NCI-H774 (cell line): Measurements from ENCODE around the gene INO80B.
"Not testable (repeated sequence)": the region's sequence is repeated elsewhere in the genome, so short reads cannot be mapped to it uniquely, and the experiment has no call there.

Source experiments
- DNase-seq: peaks from one replicate; lab custom pipeline; 2025; lab: John Stamatoyannopoulos, UW

The INO80B gene

DNA sequence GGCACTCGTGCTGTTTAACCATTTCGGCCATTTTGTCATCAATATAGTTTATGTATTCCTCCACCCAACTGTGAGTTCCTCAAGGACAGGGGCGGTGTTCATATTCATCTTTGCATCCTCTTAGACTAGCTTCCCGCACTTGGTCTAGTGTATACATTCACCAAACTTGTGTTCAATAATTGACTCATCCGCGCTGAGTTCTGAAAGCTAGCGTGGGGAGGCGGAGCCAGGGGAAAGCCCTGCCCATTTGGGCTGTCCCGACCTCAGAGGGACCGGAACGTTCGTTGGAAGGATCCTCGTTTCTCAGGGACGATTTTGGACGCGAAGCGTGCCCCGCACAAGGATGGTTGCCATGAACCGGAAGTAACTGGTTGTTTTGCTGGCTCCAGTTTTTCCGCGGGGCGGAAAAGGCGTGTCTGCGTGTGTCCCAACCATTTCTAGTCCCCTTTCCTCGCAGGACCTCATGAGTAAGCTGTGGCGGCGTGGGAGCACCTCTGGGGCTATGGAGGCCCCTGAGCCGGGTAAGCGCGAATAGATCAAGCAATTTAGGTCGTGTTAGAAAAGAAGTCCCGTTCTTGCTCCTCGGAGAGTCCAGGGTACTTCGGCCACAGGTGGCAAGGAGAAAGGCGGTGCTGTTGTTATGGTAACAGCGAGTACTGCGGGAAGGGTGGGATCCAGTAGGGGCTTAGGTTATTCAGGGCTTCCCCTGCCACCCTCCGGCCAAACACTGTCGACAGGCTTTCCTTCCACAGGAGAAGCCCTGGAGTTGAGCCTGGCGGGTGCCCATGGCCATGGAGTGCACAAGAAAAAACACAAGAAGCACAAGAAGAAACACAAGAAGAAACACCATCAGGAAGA is at the start of gene INO80B:
TSS of gene INO80B (plus strand) at position 434 of the 858 bp plus-strand sequence. CDS start at position 464, 30 bp downstream.
- DNase-seq: peak; percentile 94

DNA sequence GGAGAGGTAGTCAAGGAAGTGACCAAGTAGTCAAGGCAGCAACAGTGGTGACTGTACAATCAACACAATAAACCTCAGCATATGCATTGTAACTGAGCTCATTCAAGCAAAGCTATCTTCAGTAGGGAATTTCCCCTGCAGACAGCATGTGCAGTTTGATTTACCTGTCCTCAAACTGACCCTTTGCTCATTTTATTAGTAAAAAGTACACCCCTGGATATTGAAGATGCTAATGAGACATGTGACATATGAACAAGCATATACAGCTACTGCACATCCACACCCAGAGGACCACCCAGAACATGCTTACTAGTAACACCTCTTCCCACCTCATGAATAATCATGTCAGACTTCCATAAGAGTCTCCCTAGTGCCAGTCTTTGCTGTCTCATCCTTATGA is 48.9 kb upstream of the INO80B start:
- no peak for DNase-seq

DNA sequence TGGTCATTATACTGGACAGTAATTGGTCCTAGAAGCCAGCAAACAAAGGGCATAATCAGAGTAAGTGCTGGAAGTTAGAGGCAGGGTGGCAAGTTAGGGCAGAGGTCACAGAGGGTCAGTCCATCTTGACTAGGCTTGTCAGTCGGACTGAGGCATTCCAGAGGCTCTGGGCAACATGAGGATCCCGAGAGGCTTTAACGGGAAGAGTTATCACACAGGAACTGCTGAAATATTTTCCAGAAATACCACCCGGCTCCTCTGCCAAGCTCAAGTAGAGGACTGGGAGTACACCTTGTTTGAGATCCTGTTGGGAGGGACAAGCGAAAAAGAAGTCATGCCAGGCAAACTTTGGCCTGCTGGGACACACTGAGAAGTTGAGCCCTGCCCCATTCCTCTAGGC is 47.2 kb upstream of the INO80B start:
- DNase-seq: no peak

DNA sequence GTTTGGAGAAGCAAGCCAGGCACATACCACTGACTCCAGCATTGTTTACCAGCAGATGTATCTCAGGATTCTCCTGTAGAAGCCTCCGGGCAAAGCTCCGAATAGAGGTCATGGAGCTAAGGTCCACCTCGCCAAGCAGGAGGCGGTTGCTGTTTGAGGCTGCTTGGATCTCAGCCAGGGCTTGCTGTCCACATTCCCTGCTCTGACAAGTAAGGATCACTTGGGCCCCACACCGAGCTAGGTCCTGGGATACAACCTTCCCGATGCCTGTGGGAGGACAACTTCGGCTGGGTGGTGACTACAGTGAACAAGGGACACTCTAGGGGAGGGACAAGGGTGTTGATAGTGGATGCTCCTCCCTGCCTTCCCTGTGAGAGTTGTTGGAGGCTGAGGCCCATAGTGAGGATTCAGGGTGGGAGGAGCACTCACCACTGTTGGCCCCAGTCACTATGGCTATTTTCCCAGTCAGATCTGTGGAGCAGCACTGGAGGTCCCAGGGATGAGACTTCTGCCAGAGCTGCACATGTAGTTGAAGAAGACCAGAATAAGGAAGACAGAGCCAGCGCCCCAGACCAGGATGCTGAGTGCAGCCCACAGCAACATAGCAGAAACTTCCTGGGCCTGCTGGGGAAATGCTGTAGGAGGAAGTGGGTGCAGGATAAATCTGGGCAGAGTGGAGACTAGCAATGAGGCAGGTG is 41.7 kb upstream of the INO80B start:
- DNase-seq: no peak

DNA sequence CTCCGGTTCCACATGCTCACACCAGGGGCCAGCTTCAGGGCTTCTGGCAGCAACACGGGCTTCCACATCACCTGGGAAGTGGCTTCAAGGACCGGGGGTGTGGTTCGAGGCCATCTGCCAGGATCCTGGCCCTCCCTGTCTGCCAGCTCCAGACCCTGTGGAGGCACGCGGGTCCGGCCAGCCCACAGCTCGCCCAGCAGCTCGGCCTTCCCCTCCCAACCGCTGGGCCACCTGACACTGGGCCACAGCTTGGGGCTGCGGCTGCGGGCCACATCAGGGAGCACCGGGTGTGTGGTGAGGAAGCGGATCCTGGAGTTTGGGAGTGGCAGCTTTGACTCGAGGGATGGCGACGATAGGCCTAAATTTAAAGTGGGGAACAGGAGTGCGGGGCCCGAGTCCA is 40.4 kb upstream of the INO80B start:
- no peak for DNase-seq

DNA sequence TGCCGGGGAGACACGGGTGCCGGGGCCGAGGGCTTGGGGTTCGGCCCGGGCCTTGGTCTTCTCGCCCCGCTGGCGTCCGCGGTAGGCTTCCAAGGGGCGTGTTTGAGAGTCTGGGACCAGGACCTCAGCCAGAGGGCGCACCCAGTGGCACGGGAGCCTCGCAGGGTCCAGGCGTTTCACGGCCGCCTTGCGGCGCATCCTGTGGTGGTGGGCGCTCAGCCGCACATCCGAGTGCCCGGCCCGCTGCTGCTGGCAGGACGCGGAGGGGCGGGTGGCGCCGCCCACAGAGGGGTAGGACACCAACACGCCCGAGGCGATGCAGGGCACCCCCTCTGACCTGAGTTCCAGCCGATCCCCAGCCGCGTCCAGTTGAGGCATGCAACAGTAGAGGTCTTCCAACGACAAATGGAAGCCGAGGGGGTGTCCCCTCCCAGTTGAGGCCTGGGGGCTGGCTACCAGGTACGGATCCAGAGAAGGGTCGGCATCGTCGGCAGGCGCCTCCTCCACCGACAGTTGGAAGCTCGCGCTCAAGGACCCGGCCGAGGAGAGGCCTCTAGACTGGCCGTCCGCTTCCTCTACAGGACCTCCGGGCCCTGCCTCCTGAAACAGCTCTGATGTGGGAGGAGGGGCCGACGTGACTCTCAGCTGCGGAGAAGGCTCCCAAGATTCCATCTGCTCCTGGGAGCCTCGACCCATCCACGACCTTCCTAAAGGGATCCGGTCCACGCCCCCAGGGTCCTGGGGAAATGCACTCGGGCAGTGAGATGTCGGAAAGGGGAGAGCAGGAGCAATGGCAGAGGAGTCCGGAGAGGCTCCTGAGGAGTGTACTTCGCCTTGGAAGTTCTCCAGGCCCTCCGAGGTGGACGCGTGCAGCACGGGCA is 39.8 kb upstream of the INO80B start:
- no peak for DNase-seq

DNA sequence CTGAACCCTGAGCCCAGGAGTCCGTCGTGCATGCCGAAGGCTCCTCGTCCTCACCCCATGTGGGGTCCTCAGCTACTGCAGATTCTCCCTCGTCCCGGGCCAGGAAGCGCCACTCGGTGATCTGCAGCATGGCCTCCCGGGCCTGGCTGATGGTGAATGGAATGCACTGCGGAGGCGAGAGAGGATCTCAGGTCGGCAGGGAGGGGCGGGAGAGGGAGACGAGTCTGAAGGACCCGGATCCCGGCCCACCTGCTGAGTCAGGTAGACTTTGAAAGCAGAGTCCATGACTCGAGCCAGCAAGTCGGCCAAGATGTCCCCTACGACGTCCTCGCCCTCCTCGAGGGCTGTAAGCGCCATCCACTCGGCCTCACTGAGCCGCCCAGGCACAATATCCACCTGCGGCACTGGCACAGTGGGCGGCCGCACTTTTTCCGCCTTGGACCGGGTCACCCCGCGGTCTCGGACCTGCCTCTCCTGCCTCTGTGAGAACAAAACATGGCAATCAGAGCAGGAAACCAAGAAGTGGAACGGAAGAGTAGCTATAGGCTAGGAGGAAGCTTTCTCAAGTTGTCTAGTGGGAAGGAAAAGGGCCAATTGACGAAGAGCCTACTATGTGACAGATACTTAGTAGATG is 39.0 kb upstream of the INO80B start:
- no peak for DNase-seq

DNA sequence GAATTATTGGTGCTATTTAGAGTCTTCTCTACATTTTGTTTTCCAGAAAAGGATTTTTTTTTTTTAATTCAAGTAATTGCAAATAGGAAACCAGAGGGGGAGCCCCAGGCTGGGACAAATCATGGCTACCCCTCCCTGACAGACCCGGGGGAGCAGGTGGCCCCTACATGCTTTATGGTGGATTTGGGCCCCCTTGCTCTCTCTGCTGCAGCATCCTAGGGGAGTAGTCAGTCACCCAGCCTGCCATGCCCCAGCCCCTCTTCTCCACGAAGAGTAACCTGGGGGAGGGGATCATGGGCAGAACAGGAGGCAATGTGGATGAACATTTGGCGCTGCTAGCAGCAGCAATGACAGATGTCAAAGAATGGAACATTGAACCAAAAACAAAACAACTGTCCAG is 38.1 kb upstream of the INO80B start:
- no peak for DNase-seq

DNA sequence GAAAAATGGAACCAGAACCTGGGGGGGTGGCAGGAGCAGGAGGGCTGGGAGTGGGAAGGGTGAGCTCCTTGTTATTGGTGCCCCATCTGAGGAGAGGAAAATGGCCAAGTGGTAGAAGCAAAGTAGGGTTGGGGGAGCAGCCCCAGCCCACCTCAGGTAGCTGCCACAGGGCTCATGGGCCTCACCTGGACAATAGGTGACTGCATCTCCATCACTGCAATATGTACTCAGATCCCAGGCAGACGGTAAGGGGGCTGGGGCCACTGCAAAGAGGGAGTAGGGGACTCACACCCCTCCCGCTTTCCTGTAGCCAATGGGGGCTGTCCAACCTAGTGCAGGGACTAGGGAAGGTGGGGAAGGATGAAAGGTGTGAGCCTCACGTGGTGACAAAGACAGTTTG is 37.7 kb upstream of the INO80B start:
- no peak for DNase-seq

DNA sequence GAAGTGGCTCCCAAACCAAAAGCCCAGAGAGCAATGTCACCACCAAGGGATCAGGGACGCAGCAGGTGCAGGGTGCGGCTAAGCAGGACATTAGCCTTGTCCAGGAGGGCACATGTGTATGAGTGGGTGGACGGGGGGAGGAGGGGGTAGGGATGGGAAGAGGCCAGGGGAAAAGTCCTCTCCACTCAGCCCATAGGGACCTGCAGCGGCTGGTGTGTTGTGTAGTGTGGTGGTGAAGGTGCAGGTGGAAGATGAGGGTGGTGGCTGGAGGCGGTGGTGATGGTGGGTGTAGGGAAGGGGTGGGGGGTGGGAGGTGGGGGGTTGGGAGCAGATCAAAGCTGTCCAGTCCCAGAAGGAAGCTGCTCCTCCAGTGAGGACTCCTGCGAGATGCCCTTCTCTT is 37.1 kb upstream of the INO80B start:
- DNase-seq: no peak

DNA sequence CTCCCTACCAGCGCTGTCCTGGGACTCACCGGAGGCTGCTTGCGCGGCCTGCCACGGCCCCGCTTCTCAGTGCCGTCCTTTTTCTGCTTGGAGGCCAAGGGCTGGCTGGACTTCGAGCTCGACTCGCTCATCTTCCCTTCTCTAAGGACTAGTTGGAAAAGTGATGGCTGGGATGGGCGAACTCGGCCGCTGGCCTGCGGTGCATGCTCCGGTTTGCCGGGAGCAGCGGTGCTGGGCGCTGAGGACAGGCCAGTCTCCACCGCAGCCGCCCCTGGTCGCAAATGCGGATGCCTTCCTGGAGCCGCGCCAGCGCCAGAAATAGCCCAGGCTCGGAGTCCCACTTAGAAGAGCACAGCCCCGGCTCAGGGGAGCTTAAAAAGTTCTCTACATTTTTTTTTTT is 36.6 kb upstream of the INO80B start:
- DNase-seq: no peak

DNA sequence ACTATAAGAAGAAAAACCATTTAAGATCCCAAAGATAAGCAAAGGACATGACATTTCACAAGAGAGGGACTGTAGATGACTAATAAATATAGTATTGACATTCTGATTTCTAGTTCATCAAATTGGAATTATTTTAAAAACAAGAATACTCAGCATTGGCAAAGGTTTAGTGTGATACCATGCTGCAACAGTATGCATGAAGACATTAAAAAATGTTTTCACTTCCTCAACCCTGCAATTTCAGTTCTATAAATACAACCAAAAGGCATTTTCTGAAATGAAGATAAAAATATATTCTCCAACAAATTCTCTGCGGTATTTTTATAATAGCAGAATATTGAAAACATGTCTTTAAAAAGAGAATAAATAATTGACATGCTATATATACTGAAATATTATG is 35.5 kb upstream of the INO80B start:
- no peak for DNase-seq

DNA sequence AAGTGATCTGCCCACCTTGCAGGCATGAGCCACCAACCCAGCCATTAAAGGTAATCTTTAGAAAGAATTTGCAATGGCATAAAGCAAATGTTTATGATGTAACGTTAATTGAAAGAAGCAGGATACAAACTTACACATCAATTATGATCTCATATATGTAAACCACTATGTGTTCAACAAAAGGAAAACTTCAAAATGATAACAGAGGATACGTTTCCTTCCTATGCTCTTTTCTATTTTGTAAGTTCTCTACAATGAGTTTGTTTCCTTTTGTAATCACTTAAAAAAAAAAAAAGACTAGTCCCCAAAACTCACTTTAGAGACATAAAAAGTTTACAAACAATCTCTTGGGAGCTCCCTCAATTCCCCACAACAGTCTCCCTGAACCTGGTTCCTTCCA is 34.9 kb upstream of the INO80B start:
- DNase-seq: no peak

DNA sequence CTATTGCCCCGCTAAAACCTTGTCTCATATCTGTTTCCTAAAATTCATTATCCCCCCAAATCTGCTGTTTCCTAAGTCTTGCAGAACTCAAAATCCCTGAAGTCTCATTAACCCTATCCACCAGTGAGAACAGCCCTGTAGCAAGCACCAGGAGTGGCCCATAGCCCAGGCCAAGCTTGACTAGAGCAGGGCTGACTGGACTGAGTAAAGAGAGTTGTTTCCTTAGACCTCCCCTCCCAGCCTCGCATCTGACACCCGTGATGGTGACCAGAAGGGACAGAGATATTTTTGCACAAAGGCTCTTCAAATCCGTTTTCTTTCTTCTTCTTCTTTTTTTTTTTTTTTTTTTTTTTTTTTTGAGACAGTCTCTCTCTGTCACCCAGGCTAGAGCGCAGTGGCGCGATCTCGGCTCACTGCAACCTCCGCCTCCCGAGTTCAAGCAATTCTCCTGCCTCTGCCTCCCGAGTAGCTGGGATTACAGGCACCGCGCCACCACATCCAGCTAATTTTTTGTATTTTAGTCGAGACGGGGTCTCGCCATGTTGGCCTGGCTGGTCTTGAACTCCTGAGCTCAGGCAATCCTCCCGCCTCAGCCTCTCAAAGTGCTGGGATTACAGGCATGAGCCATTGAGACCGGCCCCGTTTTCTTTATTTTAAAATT is 34.3 kb upstream of the INO80B start:
- not testable (repeated sequence) for DNase-seq

DNA sequence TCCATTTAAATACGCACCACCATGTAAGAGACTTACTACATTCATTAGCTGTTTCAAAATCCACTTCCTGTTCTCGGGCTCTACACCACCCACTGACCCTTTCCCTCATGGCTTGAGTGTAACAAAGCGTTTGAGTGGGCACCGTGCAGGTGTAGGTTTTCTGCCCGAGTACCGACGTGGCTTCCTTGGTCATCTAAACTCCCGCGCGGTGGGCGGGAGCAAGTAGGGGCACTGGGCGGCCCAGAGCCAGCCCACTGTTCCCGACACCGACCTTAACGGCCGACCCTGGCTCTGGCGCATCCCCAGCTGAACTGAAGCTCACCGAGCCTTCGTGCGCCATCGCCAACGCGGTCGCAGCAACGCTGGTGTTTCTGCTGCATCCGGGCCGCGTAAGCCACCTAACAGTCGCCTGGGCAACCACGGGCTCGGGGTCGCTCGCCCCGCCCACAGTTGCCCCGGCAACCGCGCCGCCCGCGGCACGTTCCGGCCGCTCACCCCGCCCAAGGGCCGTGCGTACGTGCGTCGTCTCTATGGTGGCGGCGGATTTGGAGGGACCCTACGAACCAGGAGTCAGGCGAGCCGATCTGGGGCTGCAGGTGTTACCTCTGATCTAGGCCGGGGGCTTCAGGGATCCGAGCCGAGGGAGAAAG is 33.5 kb upstream of the INO80B start, which contains the start of the genes C2orf81 and WDR54:
TSS of gene C2orf81 (minus strand) at position 399 of the 650 bp plus-strand sequence. CDS start at position 340, 59 bp downstream.
TSS of gene WDR54 (plus strand) at position 510 of the 650 bp plus-strand sequence. CDS start 424 bp downstream, outside the sequence.
- DNase-seq: peak; percentile 90

DNA sequence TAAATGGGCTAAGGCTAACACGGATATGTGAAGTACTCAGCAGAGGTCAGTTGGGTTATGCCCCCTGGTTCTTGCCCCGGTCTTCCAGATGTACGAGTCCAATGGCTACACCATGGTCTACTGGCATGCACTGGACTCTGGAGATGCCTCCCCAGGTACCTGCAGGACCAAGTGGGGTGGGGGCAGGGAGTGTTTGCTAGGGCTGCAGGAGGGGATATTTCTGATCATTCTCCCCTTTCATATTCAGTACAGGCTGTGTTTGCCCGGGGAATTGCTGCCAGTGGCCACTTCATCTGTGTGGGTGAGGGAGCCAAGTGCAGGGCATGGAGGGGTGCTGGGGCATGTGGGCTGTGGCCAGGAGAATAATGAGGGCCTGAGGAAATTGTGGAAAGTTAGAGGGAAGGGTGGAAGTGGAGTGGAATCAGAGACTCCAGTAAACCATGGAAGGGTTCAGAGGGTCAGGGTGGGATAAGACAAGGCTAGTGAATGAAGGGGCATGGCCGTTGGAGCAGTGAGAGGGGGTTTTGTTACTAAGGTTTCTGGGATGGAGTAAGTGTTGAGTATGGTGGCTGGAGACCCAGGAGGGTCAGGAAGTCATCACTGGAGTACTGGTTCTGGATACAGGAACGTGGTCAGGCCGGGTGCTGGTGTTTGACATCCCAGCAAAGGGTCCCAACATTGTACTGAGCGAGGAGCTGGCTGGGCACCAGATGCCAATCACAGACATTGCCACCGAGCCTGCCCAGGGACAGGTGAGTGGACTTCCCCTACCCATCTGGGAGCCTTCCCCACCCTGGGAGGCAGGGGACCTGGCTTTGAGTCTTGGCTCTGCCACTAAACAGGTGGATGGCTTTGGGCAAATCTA is 31.4 kb upstream of the INO80B start:
- no peak for DNase-seq

DNA sequence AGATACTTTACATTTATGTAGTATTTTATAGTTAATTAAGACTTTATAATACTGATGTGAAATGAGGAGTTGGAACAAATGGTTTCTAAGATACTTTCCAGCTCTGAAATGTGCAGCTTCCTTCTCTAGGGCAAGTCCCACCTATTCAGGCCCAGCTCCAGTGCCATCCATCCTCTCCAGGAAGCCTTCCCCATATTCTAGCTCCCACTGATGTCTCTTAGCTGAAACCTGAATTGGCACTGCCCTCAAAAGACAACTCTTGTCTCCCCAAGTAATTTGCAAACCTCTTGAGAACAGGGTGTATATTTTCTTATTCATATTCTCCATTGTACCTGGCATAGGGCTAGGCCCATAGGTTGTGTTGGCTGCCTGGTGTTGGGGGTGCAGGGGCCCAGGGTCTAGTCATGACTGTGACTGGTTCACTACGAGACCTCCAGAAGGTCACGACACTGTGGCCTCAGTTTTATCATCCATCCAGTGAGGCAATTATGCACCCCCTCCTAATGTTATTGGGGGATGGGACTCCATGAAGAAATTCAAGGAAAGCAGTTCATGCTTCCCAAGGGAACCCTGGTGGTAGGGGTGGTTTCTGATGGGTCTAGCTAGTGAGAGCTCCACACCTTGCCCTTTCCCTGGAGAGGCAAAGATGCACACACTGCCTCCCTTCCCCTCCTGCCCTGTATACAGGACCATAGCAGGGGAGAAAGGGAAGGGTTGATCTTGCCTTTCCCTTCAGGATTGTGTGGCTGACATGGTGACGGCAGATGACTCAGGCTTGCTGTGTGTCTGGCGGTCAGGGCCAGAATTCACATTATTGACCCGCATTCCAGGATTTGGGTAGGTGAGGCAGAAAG is 30.5 kb upstream of the INO80B start:
- no peak for DNase-seq

DNA sequence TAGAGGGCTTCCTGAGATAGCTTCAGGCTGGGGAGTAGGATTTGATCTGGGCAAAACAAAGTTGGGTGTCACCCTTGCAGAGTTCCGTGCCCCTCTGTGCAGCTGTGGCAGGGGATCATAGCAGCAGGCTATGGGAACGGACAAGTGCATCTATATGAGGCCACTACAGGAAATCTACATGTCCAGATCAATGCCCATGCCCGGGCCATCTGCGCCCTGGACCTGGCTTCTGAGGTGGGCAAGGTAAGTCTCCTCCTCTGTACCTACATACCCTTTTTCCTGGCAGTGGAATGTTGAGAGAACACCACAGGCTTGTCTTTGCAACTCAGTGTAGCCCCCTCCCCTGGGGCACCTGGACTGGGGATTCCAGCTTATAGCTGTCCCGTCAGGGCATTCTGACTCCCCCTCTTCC is 29.9 kb upstream of the INO80B start:
- DNase-seq: no peak

DNA sequence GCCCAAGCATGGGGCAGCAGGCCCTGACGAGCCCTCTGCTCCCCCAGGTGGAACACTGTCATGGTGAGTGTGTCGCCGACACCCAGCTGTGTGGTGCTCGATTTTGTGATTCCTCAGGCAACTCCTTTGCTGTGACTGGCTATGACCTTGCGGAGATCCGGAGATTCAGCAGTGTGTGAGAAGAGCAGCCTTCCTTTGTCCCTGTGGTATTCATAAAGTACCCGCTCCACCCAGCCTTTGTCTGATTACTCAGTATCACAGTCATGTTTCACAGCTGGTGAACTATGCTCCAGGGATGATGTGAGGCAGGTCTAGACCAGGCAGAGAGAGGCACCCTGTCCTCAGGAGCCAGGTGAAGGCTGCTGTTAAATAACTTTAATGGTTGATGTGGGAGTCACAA is 29.4 kb upstream of the INO80B start:
- DNase-seq: no peak
